GM23248 (cell line): Measurements from ENCODE around the gene STRA6.

ENCODE experiments used
- EZH2 ChIP-seq: fragments of 200-600 bp; sonication (generic); IDR thresholded peaks from 2 replicates; pipeline ENCODE4 v1.6.1; 2018; ENCODE audit warnings: antibody characterized with exemption, mild to moderate bottlenecking; ENCODE audit not compliant: insufficient read depth, poor library complexity, severe bottlenecking
- EZH2phosphoT487 ChIP-seq: fragments of 200-600 bp; sonication (generic); IDR thresholded peaks from 2 replicates; pipeline ENCODE4 v1.6.1; 2018; ENCODE audit warnings: antibody characterized with exemption, moderate library complexity, mild to moderate bottlenecking, low read depth; ENCODE audit not compliant: insufficient read depth

DNA sequence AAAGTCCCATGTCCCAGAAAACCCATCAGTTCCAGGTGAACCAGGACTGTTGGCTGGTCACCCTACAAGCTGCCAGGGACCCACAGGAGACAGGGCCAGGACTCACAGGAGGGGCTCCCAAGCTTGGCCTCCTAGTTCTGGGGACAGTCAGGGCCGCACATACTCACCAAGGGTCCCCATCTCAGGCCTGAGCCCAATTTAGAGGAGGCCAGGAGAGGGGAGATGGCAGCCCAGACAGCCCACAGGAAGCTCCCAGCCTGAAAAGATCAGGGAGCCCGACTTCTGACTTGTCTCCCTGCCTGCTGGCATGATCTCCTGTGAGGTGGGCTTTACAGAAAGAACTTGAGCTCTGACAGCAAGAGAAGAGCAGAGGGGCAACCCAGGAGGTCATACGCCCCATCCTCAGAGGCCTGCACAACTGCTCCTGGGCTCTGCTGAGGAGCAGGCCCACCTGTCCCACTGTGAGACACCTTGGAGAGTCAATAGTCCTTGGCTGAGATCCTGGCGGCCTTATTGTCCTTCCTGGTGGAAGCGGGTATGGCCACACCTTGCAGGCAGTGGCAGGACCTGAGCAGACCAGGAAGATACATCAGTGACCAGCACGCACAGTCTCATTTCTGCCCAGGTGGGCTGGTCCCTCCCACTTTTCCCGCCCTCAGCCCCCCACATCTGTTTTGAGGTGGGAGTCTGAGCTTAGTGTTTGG is 31.6 kb downstream of the STRA6 start:
- TF ChIP-seq EZH2phosphoT487 = no peak
- no peak for TF ChIP-seq EZH2
